ENCODE results near the gene KCTD17. TPM values are rescaled to one million over a fixed set of nuclear protein-coding genes. Genes with fewer than 3 reads are reported as not detected.

The KCTD17 gene, protein sequence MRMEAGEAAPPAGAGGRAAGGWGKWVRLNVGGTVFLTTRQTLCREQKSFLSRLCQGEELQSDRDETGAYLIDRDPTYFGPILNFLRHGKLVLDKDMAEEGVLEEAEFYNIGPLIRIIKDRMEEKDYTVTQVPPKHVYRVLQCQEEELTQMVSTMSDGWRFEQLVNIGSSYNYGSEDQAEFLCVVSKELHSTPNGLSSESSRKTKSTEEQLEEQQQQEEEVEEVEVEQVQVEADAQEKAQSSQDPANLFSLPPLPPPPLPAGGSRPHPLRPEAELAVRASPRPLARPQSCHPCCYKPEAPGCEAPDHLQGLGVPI
- total RNA-seq: 13.9 and 23.8 TPM in 2 replicates

DNA sequence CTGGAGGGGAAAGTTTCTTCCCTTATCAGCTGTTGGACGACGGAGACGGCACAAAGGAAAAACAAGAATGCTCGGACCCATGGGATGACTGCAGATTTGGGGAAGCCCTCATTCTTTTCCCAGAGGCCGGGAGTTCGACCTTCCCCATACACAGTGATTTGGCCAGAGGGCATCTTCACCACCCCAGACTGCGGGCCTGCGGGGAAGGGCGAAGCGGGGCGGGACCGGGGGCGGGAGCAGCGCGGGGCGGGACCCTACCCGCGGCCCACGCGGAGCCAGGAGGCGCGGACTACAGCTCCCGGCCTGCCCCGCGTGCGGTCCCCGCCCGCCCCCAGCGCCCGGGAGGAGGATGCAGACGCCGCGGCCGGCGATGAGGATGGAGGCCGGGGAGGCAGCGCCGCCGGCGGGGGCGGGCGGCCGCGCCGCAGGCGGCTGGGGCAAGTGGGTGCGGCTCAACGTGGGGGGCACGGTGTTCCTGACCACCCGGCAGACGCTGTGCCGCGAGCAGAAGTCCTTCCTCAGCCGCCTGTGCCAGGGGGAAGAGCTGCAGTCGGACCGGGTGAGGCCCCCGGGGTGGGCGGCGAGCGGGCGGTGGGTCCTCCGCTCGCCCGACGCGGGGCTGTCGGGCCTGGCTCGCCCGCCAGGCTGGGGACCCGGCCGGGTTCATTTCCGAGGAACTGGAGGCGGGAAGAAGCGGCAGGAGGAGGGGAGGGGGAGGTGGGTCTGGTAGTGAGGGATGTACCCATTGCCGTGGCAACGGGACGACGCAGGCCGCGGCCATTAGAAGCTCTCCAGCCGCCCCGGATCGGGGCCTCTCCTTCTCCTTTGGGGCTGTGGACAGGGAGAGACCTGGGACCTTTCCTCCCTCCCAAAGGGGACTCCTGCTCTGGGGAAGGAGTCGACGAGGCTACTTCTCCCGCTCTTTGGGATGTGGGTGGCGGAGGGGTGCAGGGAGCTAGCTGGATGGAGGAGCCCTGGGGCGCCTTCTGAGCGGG, at the start of gene KCTD17:
TSS of gene KCTD17 (plus strand) at position 352 of the 995 bp plus-strand sequence. CDS start at position 371, 19 bp downstream.

DNA sequence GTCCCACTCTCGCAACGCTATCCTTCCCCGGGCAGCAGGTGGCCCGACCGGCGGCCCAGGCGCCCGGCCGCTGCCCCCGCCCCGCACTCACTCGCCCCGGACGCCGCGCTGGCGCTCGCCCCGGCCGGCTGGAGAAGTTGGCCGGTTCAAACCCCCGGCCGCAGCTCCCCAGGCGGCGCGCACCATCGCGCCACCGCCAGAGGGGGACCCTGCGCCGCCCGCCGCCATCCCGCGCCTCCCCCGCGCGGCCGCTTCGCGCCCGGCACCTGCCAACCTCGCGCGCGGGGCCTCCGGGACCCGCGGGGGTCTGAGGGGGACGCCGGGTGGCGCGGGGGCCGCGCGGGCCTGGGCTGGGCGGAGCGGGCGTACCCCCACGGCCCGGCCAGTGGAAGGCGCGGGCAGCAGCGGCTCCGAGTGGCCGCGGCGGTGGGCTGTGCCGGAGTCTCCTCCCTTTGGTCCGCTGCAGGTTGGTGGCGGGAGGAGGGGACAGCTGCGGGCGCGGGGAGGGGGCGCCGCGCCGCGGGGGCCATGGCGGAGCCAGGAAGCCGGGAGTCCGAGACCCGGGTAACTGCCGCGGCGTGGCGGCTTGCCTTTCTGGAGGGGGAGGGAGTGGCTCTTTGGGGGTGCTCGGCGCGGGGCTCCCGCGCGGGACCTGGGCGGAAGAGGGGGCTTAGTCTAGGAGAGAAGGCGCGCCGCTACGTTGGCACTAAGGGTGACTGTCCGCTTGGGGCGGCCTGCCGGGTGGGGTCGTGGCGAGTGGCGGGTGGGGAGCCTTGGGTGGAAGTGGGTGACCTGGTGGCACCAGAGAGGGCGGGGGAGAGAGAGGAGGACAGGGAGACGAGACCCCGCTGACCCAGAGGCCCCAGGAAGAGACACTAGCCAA, 32.0 kb upstream of the KCTD17 start, which contains the start of the genes MPST and TST:
TSS of gene MPST (plus strand) at position 434 of the 883 bp plus-strand sequence. CDS start at position 529, 95 bp downstream.
TSS of gene TST (minus strand) at position 139 of the 883 bp plus-strand sequence. CDS start 715 bp downstream, outside the sequence.

DNA sequence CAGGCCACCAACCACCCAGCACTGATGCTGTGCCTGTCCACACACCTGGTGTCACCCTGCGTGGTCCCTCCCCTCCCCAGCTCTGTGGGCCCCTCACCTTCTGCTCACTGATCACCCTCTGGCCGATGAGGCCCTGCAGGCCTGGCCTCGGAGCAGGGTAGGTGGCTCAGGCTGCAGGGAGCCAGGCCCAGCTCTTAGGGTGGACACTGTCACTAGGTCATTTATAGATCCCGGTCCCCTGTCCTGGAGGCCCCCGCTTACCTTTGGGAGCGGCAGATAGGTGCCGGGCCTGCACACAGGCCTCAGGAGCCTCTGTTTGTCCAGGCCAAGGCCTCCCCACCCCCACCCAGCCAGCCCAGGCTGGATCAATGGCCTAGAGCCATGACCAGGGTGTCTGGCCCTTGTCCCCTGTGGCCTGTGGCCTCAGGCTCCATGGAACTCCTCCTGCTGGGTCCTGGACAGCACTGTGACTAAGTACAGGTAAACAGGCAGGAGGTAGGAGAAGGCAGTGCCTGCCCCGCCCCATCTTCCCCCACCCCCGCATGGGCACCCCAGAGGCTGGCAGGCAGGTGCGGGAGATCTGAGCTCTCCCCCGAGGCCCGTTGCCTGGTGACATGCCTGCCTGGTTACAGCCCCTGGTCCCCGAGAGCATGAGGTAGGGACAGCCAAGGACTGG, 57.8 kb downstream of the KCTD17 start, which contains the start of gene TMPRSS6:
TSS of gene TMPRSS6 (minus strand) at position 472 of the 676 bp plus-strand sequence. CDS start 6,296 bp downstream, outside the sequence.

Other genes with a start within 250 kb of the KCTD17 start
- gene PVALB, start 234.7 kb upstream of the KCTD17 start, total RNA-seq: not detected in 2 replicates
- not detected in 2 replicates for gene NCF4, start 190.7 kb upstream of the KCTD17 start, total RNA-seq
- gene CSF2RB, start 138.1 kb upstream of the KCTD17 start, total RNA-seq: 0.05 and 0.19 TPM in 2 replicates
- 24.2 and 34.3 TPM in 2 replicates for gene TST, start 32.3 kb upstream of the KCTD17 start, total RNA-seq
- gene MPST, start 32.0 kb upstream of the KCTD17 start, total RNA-seq: 75.2 and 85.1 TPM in 2 replicates
- gene TMPRSS6, start 58.0 kb downstream of the KCTD17 start, total RNA-seq: not detected in 2 replicates
- gene IL2RB, start 98.2 kb downstream of the KCTD17 start, total RNA-seq: 0.19 and 1.5 TPM in 2 replicates
- 35.8 and 35.9 TPM in 2 replicates for gene C1QTNF6, start 136.5 kb downstream of the KCTD17 start, total RNA-seq
- not detected in 2 replicates for gene SSTR3, start 160.7 kb downstream of the KCTD17 start, total RNA-seq
- gene RAC2, start 192.5 kb downstream of the KCTD17 start, total RNA-seq: 54.1 and 55.0 TPM in 2 replicates
- 0.06 TPM in 1 of 2 replicates, not detected in the other for gene CYTH4, start 230.8 kb downstream of the KCTD17 start, total RNA-seq